Transverse colon (tissue), 4 donors: ENCODE measurements around the gene TSGA10. TPM values are rescaled to one million over a fixed set of nuclear protein-coding genes. Genes with fewer than 3 reads are reported as not detected.

Experiments
- DNase-seq: peaks from one replicate; pipeline ENCODE4 v3.0.0-alpha.2; 2019
- H3K27ac ChIP-seq, 4 donors: fragments of 200-600 bp; sonication (generic); 2 replicates each; pipeline ENCODE4 v1.5.1; 2016 to 2018; ENCODE audit warnings: inconsistent platforms in 4 of 4
- H3K27me3 ChIP-seq: fragments of 200-600 bp; sonication (generic); 2 replicates; pipeline ENCODE4 v1.5.1; 2017; ENCODE audit warnings: inconsistent platforms
- H3K36me3 ChIP-seq, 4 donors: fragments of 200-600 bp; sonication (generic); 2 replicates each; pipeline ENCODE4 v1.5.1; 2017 to 2019; ENCODE audit warnings: inconsistent platforms in 4 of 4
- H3K4me1 ChIP-seq, 4 donors: fragments of 200-600 bp; sonication (generic); 2 replicates each; pipeline ENCODE4 v1.5.1; 2017 to 2020; ENCODE audit warnings: inconsistent platforms in 4 of 4
- H3K4me3 ChIP-seq, 4 donors: fragments of 200-600 bp; sonication (generic); 1 replicate in 1 of 4; 2 replicates in 3 of 4; pipeline versions ENCODE4 v1.5.1 to v1.6.1; 2017 to 2019; ENCODE audit warnings: inconsistent platforms in 4 of 4
- H3K9me3 ChIP-seq, 2 donors: fragments of 200-600 bp; sonication (generic); 2 replicates each; pipeline ENCODE4 v1.5.1; 2017 to 2019; ENCODE audit warnings: inconsistent platforms in 2 of 2
- CTCF ChIP-seq, 5 experiments: fragments of 200-600 bp in 3 of 5; fragments of 450-650 bp in 2 of 5; sonication (generic) in 3 of 5; IDR thresholded peaks; 1 replicate in 2 of 5; 2 replicates in 3 of 5; pipeline ENCODE4 v1.5.1; 2016 to 2017; ENCODE audit warnings: antibody characterized with exemption in 5 of 5, inconsistent platforms in 3 of 5, mild to moderate bottlenecking in 2 of 5, moderate library complexity in 1 of 5
- EP300 ChIP-seq: sonication (generic); formaldehyde crosslinking; IDR thresholded peaks from one replicate; pipeline ENCODE4 v1.6.1; 2017; ENCODE audit warnings: antibody characterized with exemption, low read depth
- POLR2A ChIP-seq: fragments of 450-650 bp; IDR thresholded peaks from one replicate; pipeline ENCODE4 v1.6.1; 2016; ENCODE audit warnings: antibody characterized with exemption, mild to moderate bottlenecking, moderate library complexity
- POLR2AphosphoS5 ChIP-seq, 3 donors: sonication (generic); formaldehyde crosslinking; IDR thresholded peaks; one replicate each; pipeline ENCODE4 v1.6.1; 2016; ENCODE audit warnings: antibody characterized with exemption in 3 of 3
- WGBS, 2 donors: methylation state at CpG; one replicate each; pipeline ENCODE4 v1.1.5; 2018; ENCODE audit warnings: low coverage in 1 of 2; 5-methylcytosine and 5-hydroxymethylcytosine counted together
- in situ Hi-C, 4 donors: fragments of 200-750 bp; cut with MboI; loops; one replicate each; pipeline versions ENCODE4 v1.15.0 to v1.15.1; 2017; ENCODE audit warnings: low sequenced_read_pairs in 3 of 4, low pct_ligation_motif_present in 1 of 4, low pct_unique_long_range_greater_than_20kb in 1 of 4
- intact Hi-C: fragments of 100-400 bp; cut with DNase I; formaldehyde crosslinking; loops from one replicate; pipeline ENCODE4 v1.15.1; 2023; ENCODE audit warnings: low total_unique reads
- total RNA-seq, 4 donors: library from RNA; depleted of rRNA; stranded (reverse); fragments of >200 nt; gene quantifications; one replicate each; pipeline ENCODE4 v1.1.0, GENCODE V29; 2016

TSGA10 gene
- total RNA-seq, 4 donors from 2014 or later = 7.5 to 18.5 (median 13.6) TPM

- no peaks in the 10 kb centered on the region for H3K27me3 ChIP-seq
- no peak for TF ChIP-seq POLR2A
- WGBS, 2 donors = 75 to 79% methylated on average over 2 of the region's 2 CpGs
- no peaks in the 10 kb centered on the region for H3K4me1 ChIP-seq
- no peaks in the 10 kb centered on the region for H3K36me3 ChIP-seq
- H3K27ac ChIP-seq = no peak overlapping the region
- H3K4me3 ChIP-seq = no peak overlapping the region
- DNase-seq = no peak
- intact Hi-C loops = no loop called here
- no peaks in the 10 kb centered on the region for H3K9me3 ChIP-seq
- in situ Hi-C loops = no loop called here
These were observed 50.7 kb downstream of the TSGA10 start for GRCh38 chr2:99104006-99104405.

GRCh38 chr2:99101697-99102096, 53.0 kb downstream of the TSGA10 start:
- no peak for DNase-seq
- H3K9me3 ChIP-seq = no peaks in the 10 kb centered on the region

GRCh38 chr2:99096728-99097127, 58.0 kb downstream of the TSGA10 start:
- TF ChIP-seq EP300 (no peak), POLR2AphosphoS5 (IDR thresholded peaks at IDR 0.05) (no peak), CTCF (IDR thresholded peaks at IDR 0.05) (no peak), POLR2A (no peak)
- Histone ChIP-seq H3K27ac (no peak overlapping the region), H3K9me3 (peaks cover 7% of the 10 kb centered on the region in 2 donors), H3K4me1 (no peaks in the 10 kb centered on the region), H3K4me3 (no peak overlapping the region), H3K27me3 (no peaks in the 10 kb centered on the region), H3K36me3 (no peaks in the 10 kb centered on the region)
- WGBS, 2 donors = 64 to 78% methylated on average over 1 of the region's 1 CpG
- in situ Hi-C loops = no loop called here
- DNase-seq = no peak
- intact Hi-C loops = no loop called here

More at GRCh38 chr2:99101697-99102096, 53.0 kb downstream of the TSGA10 start:
- Histone ChIP-seq H3K36me3 (no peaks in the 10 kb centered on the region), H3K4me1 (no peaks in the 10 kb centered on the region), H3K27ac (no peak overlapping the region), H3K4me3 (no peak overlapping the region), H3K27me3 (no peaks in the 10 kb centered on the region)
- in situ Hi-C loops = no loop called here
- WGBS, 2 donors = 26 to 45% methylated on average over 3 of the region's 3 CpGs
- intact Hi-C loops = no loop called here
- TF ChIP-seq CTCF (IDR thresholded peaks at IDR 0.05) (no peak), EP300 (no peak), POLR2AphosphoS5 (IDR thresholded peaks at IDR 0.05) (no peak), POLR2A (no peak)

- intact Hi-C loops (no loop called here), in situ Hi-C loops (no loop called here)
- WGBS, 2 donors = 65 to 87% methylated on average over 1 of the region's 1 CpG
- no peaks in the 10 kb centered on the region for H3K9me3 ChIP-seq
- H3K36me3 ChIP-seq = no peaks in the 10 kb centered on the region
- no peak for DNase-seq
- H3K27me3 ChIP-seq = no peaks in the 10 kb centered on the region
- TF ChIP-seq POLR2AphosphoS5 (IDR thresholded peaks at IDR 0.05) = no peak
- no peaks in the 10 kb centered on the region for H3K4me1 ChIP-seq
- no peak overlapping the region for H3K27ac ChIP-seq
- H3K4me3 ChIP-seq = no peak overlapping the region
These were observed 66.7 kb downstream of the TSGA10 start for GRCh38 chr2:99088017-99088416.

- H3K4me3 ChIP-seq = no peak overlapping the region
- H3K36me3 ChIP-seq = no peaks in the 10 kb centered on the region
- H3K9me3 ChIP-seq = no peaks in the 10 kb centered on the region
- TF ChIP-seq CTCF (IDR thresholded peaks at IDR 0.05) (no peak), POLR2A (no peak), POLR2AphosphoS5 (IDR thresholded peaks at IDR 0.05) (no peak), EP300 (no peak)
- in situ Hi-C loops = no loop called here
- intact Hi-C loops = no loop called here
- WGBS, 2 donors = 68 to 75% methylated on average over 1 of the region's 1 CpG
- peaks cover 8% of the 10 kb centered on the region for H3K27me3 ChIP-seq
- DNase-seq = no peak
- no peak overlapping the region for H3K27ac ChIP-seq
- no peaks in the 10 kb centered on the region for H3K4me1 ChIP-seq
These were observed 68.4 kb downstream of the TSGA10 start for GRCh38 chr2:99086385-99086784.
